GM12878 (cell line): ENCODE data around the gene NFATC2.

ENCODE experiments used
- BHLHE40 ChIP-seq, 2 experiments: fragments of 450-650 bp in 1 of 2; IDR thresholded peaks; 2 replicates each; pipeline ENCODE4 v1.6.1; 2011 to 2017; ENCODE audit warnings: low read depth in 2 of 2, borderline replicate concordance in 1 of 2, improper control_type of control experiment in 1 of 2, low read length in 1 of 2, mild to moderate bottlenecking in 1 of 2
- BRCA1 ChIP-seq: IDR thresholded peaks from 2 replicates; pipeline ENCODE4 v1.6.1; 2011; ENCODE audit warnings: low read depth, low read length, improper control_type of control experiment
- EGR1 ChIP-seq, 2 experiments: IDR thresholded peaks; 1 replicate in 1 of 2; 2 replicates in 1 of 2; pipeline ENCODE4 v1.6.1; 2011 to 2012; ENCODE audit warnings: low read depth in 2 of 2, low read length in 2 of 2, borderline replicate concordance in 1 of 2, mild to moderate bottlenecking in 1 of 2, moderate library complexity in 1 of 2
- ESRRA ChIP-seq: IDR thresholded peaks from 2 replicates; pipeline ENCODE4 v1.6.1; 2012; ENCODE audit warnings: mild to moderate bottlenecking, low read length, improper control_type of control experiment
- JUND ChIP-seq: IDR thresholded peaks from 2 replicates; pipeline ENCODE4 v1.6.1; 2012; ENCODE audit warnings: low read depth, mild to moderate bottlenecking, low read length, improper control_type of control experiment, moderate library complexity
- POLR2A ChIP-seq: IDR thresholded peaks from 2 replicates; pipeline ENCODE4 v1.6.1; 2011; ENCODE audit warnings: low read depth, mild to moderate bottlenecking, low read length
- POLR2AphosphoS5 ChIP-seq: IDR thresholded peaks from 2 replicates; pipeline ENCODE4 v1.6.1; 2011; ENCODE audit warnings: mild to moderate bottlenecking, low read length, inconsistent platforms
- SIN3A ChIP-seq: IDR thresholded peaks from 2 replicates; pipeline ENCODE4 v1.6.1; 2012; ENCODE audit warnings: low read depth, low read length, improper control_type of control experiment
- ZBED1 ChIP-seq: IDR thresholded peaks from 2 replicates; pipeline ENCODE4 v1.6.1; 2016; ENCODE audit warnings: borderline replicate concordance
- ZNF274 ChIP-seq: IDR thresholded peaks from one replicate; pipeline ENCODE4 v1.8.0; 2011; ENCODE audit not compliant: insufficient read length, insufficient read depth
- ZNF384 ChIP-seq: IDR thresholded peaks from 2 replicates; pipeline ENCODE4 v1.6.1; 2012; ENCODE audit warnings: low read depth, mild to moderate bottlenecking, low read length, improper control_type of control experiment, borderline replicate concordance
- TF ChIP-seq, protein P1 (sequence below): IDR thresholded peaks from 2 replicates; pipeline ENCODE4 v1.6.1; 2011; ENCODE audit warnings: borderline replicate concordance, low read depth, mild to moderate bottlenecking, moderate library complexity, mixed read lengths, low read length; ENCODE audit not compliant: insufficient read depth; ENCODE audit errors: extremely low read length

- no peak for TF ChIP-seq ZNF384
- TF ChIP-seq JUND: no peak
- TF ChIP-seq BRCA1: no peak
- no peak for TF ChIP-seq BHLHE40 (IDR thresholded peaks at IDR 0.05; ENCODE audit: borderline replicate concordance in 1 of 2, low read depth in 2 of 2, low read length in 1 of 2)
- TF ChIP-seq ZNF274: no peak
- TF ChIP-seq SIN3A: no peak
- no peak for TF ChIP-seq POLR2AphosphoS5
- TF ChIP-seq ZBED1: no peak
- TF ChIP-seq, protein P1, sequence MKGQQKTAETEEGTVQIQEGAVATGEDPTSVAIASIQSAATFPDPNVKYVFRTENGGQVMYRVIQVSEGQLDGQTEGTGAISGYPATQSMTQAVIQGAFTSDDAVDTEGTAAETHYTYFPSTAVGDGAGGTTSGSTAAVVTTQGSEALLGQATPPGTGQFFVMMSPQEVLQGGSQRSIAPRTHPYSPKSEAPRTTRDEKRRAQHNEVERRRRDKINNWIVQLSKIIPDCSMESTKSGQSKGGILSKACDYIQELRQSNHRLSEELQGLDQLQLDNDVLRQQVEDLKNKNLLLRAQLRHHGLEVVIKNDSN: no peak
- TF ChIP-seq EGR1 (IDR thresholded peaks at IDR 0.05; ENCODE audit: borderline replicate concordance in 1 of 2, low read depth in 2 of 2, low read length in 2 of 2): no peak
- no peak for TF ChIP-seq POLR2A
- no peak for TF ChIP-seq ESRRA
Observed at GRCh38 chr20:51359947-51360346, 182.6 kb downstream of the NFATC2 start.
